Cardiac septum (tissue), 1 donor: Measurements from ENCODE around the gene RPL19. TPM values are rescaled to one million over a fixed set of nuclear protein-coding genes. Genes with fewer than 3 reads are reported as not detected.

Experiments used
- DNase-seq: peaks from one replicate; pipeline ENCODE4 v3.0.0-alpha.2; 2020; ENCODE audit warnings: low spot score
- intact Hi-C: fragments of 100-400 bp; cut with DNase I; formaldehyde crosslinking; loops from one replicate; pipeline ENCODE4 v1.14.0; 2022
- total RNA-seq: library from RNA; stranded (reverse); fragmentation: NEBNext Ultra II Directional; extraction: Animal tissue kit (Norgen Biotek cat#: 25700); gene quantifications from one replicate; pipeline ENCODE4 v1.2.1, GENCODE V29; 2021
- donor health status: DM: no; HTN: no; CAD: no.

RPL19 gene
- total RNA-seq, 1 donor from 2014 or later, result 753 TPM

DNA sequence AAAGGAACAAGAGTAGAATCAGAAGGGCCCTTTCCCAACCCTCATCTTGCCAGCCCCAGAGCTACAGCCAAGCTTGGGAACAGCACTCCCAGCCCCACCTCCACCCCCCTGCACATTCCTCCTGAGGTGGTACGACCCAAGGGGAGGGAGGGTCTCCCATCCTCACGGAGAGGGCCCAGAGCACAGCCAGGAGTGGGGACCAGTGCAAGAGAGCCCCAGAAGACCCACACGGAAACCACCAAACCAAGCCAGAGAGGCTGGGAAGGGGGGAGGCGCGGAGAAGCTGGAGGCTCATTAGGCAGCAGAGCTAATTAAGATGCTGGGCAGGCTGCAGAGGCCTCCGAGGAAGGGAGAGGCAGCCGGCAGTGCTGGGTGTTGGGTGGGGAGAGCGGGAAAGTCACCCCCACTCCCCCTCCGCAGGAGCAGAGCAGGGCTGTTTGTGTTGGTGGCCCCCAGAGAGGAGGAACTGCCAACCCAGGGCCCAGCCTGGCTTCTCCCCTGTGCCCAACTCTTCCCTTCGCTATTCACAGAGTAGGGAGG is 5.0 kb upstream of the RPL19 start:
- DNase-seq, result no peak
- intact Hi-C loops, result no loop called here

DNA sequence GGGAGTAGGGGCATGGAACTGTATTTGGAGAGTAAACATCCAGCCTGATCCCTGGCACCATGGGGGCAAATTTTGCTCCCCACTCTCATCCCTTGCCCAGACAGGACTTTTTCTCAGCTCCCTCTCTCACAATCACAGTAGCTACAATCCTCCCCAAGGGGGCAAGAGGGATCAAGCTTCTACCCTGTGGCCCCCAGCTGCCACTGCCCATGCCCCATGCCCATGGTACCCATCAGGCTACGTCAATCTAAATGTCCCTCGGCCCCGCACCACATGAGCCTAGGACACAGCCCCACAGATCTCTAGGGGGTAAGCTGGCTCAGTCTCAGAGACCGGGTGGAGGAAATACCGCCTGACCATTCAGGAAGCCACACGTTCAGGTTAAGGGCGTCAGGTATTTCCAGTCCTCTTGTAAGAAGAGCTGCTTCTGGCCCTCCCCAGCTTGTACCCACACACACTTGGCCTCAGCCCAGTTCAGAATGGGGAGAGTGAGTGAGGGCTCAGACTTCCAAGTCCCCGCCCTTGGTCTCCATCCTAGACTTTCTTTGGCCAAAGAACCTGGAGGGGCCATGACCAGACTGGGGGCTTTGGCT is 4.4 kb upstream of the RPL19 start:
- no peak for DNase-seq
- intact Hi-C loops, result no loop called here

DNA sequence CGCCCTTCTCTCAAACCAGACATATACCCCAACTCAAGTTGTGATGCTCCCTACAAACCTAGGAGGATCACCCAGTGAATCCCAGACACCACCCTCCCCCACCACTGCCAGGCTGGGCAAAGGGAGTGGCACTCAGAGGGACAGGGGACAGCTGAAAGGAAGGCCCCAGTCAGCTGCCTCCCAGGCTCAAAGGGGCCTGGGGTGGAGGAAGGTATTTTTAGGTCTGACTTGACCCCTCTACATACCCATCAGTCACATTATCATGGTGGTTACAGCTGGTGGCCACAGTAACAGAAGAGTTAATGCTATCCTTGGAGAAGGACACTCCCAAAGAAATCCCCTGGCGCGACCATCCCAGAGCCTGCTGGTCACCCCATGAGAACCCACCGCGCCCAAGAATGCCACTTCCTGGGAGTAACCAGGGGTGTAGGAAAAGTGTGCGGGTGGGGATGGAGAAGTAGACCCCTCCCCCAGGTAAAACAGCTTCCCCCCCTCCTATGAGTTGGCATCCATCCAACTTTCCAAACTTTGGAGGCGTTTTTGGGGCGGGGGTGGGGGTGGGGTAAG is 3.8 kb upstream of the RPL19 start:
- intact Hi-C loops, result no loop called here
- DNase-seq, result no peak

DNA sequence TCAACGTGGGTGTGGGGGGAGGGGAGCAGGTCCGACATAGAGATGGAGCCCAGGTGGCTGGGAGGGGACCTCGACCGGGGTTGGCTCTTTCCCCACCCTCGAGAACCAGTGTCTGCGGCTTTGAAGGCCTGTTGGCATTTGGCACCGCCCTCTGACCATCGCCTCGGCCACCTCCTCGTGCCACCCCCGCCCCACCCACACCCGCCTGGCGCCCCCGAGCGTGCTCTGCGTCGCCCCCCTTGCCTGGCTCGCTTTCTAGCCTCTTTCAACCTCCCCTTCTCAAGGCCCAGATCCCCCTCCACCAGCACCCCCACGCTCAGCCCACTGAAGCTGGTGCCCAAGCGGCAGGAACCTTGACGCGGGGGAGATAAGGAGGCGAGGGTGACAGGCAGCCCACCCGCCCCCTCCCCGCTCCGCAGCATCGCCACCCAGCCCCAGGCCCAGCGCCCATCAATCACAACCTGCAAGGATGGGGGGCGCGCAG is 3.2 kb upstream of the RPL19 start:
- no peak for DNase-seq
- intact Hi-C loops, result no loop called here

DNA sequence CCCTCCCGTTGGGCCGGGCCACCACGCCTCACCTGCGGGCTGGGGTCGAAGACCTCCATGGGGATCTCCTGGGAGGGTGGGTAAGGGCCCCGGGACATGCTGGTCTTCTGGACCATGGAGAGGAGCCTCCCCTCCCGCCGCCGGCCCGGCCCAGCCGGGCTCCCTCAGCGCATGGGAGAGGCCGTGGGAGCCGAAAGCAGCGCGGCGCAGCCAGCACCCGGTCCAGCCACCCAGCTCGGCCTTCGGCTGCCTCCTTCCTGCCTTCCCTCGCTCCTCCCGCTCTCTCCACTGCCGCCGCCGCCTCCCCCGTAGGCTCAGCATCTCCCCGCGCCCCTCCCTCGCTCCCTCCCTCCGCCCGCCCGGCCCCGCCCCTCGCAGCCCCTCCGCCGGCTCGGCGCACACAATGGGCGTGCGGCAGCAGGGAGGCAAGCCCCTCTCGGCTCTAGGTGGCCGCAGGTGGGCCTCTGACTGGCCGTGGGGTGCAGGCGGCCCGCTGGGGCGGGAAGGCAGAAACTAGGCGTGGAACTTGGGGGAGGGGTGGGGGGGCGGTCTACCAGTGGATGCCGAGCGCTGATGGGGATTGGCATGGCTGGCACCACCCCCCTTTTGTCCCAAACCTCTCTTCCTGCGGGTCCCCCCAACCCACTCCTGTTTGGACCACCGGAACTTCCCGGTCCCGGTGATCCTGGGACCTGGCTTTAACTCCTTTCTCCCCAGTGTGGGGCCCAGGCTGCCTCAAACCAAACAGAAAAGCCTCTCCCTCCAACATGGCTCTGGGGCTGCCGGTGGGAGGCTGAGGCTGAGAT is 2.5 kb upstream of the RPL19 start, which contains the start of gene CACNB1:
TSS of gene CACNB1 (minus strand) at position 290 of the 806 bp plus-strand sequence. CDS start at position 116, 174 bp downstream.
- peak; percentile 84 for DNase-seq
- intact Hi-C loops, result no loop called here

DNA sequence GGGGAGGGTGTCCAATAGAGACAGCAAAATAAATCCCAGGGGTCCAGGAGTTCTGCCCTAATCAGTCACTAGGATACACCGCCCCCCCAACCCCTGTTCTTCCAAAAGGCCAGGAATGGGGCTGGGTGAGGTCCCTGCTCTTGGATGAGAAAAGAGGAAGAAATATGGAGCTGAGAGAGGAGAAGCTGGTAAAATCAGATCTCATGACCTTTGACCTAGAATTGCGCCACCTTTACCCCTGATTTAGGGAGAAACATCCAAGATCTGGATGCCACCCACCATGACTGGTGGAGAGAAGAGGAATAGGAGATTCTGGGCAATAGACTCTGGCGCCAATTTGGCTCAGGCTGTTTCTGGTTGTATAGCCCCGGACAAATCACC is 1.9 kb upstream of the RPL19 start:
- no peak for DNase-seq
- intact Hi-C loops, result no loop called here

DNA sequence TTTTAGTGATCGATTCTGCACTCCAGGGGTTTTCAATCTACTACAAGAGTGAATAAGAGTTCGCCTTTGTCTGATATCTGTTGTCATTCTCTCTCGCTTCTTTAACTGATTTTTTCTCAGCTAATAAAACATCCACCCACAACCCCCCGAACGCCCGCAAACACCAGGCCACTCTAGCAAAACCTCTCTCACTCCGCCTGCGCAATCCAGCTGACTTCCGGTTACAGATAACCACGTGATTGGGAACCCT is 338 bp upstream of the RPL19 start:
- intact Hi-C loops, result no loop called here
- DNase-seq, result peak; percentile 95

DNA sequence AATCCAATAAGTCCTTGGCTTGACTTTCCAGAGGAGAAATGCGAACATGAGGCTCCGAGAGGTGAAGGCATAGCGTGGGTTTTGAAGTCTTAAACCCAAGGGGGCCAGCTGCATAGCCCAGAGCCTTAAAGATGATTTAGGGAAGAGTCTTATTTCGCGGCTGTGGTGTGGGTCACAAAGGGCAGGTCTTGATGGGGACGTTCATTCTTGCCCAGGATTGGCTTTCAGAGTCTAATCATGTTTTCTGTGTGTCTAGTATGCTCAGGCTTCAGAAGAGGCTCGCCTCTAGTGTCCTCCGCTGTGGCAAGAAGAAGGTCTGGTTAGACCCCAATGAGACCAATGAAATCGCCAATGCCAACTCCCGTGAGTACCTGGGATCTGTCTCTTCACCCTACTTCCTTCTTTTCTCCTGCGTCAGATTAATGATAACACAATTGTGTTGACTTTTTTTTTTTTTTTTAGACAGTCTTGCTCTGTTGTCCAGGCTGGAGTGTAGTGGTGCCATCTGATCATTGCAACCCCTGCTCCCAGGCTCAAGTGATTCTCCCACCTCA is 951 bp downstream of the RPL19 start:
- intact Hi-C loops, result no loop called here
- DNase-seq, result no peak

DNA sequence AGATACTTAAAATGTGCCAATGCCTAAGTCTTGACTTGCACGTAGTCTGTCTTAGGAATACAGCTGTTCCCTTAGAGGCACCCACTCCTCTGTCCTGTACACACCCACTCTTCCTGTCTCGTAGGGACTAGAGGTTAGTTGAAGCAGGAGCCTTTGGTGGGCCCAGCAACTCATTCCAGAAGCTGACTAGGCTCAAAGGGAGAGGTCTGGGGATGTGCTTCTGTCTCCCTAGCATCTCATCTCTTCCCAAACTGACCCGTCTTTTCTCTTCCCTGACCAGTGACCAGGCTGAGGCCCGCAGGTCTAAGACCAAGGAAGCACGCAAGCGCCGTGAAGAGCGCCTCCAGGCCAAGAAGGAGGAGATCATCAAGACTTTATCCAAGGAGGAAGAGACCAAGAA is 4.2 kb downstream of the RPL19 start:
- DNase-seq, result no peak
- intact Hi-C loops, result no loop called here

DNA sequence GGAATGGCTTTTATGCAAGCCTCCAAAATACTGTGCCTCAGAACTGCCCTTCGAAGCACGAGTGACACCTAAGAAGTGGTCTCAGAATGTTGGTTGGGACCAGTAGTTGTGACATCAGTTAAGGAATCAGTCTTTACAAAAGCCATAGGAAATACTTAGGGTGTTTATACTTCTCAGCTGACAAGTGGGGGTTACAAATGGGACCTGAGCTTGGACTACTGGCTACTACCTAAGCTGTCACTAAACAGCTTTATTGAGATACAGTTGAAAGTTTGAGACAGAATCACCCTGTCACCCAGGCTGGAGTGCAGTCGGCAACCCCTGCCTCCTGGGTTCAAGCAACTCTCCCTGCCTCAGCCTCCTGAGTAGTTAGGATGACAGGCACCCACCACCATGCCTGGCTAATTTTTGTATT is 5.0 kb downstream of the RPL19 start:
- DNase-seq, result no peak
- intact Hi-C loops, result loop anchor here (5.0 kb wide), 1 partner anchor 37 kb away; no protein-coding TSS in a partner anchor

DNA sequence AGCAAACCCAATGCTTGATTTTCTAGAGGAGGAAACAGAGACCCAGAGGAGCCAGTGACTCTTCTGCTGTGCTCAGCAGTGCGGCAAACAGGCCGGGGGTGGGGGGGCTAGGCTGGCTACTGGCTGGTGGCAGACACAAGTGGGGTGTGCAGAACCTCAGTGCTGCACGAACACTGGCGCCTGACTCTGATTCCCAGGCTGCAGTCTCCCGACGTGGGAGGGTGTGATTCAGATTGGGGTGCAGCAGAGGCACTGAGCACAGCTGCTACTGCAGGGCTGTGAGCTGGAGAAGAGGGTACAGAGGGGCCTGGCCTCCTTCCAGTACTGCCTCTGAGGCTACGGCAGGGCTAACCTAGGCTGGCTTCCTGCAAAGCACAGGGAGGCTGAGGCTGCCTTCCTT is 8.1 kb downstream of the RPL19 start:
- intact Hi-C loops, result loop anchor here (5.0 kb wide), 1 partner anchor 34 kb away; no protein-coding TSS in a partner anchor
- no peak for DNase-seq

DNA sequence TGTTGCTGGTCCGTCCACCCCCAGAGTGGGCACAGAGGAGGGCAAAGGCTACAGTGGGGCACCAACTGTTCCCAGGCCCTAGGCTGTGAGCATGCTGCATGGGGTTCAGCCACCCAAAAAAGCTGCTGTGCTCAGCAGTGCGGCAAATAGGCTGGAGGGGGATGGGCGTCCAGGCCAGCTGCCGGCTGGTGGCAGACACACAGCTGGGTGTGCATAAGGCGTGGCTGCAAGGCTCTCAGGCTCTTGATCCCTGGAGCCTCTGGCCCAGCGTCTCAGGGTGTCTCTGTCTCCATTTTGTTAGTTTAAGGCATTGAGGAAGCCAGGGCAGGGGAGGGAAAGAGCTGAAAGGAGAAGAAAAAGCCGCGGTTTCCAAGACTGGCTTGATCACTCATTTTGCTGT is 8.8 kb downstream of the RPL19 start:
- intact Hi-C loops, result loop anchor here (5.0 kb wide), 1 partner anchor 33 kb away; no protein-coding TSS in a partner anchor
- DNase-seq, result no peak

DNA sequence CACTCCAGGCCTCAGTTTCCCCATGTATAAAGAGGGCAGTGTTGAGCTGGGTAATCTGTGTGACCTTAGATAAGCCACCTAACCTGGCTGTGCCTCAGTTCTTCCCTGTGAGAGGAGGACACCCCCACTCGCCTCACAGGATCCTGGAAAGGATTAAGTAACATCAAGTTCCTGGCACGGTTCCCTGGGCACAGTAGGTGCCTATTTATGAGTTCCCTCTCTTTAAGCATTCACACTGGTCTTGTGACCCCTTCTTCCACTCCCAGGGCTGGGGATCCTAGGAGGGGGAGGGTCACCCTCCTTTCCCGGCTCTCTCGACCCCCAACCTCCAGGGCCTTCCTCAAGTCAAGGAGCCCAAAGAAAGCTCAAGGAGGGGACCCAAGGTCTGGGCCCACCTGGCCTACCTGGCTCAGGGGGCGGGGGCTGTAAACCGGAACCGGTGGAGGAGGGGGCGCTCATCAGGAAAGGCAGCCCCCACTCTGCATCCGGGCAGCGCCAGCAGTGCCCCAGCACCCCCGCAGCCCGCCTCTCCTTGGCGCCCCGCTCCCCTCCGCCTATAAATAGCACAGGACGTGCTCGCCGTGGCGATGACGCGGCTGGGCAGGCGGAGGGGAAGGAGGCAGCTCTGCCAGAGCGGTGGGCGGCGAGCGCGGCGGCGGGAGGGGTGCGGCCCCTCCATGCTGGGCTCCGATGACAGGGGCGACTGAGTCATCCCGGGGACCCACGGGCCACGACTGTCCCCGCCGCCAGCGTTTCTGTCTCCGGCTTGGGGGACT is 9.4 kb downstream of the RPL19 start:
- peak; percentile 84 for DNase-seq
- intact Hi-C loops, result loop anchor here (5.0 kb wide), 1 partner anchor 33 kb away; no protein-coding TSS in a partner anchor

DNA sequence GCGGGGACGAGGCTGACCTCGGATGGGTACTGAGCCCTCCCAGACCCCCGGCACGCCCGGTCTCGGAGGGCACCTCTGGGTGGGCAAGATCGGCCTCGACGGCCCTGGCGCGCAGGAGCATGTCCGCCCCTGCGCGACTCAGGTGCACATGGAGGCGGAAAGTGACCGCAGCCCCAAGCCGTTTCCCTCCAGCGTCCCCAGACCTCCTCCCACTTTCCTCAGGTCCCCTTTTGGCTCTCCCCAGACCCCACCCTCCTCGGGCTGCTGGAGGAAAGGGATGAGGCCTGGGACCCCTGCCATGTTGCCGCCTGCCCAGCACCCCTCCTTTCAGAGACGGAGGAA is 10.0 kb downstream of the RPL19 start:
- intact Hi-C loops, result no loop called here
- DNase-seq, result no peak

DNA sequence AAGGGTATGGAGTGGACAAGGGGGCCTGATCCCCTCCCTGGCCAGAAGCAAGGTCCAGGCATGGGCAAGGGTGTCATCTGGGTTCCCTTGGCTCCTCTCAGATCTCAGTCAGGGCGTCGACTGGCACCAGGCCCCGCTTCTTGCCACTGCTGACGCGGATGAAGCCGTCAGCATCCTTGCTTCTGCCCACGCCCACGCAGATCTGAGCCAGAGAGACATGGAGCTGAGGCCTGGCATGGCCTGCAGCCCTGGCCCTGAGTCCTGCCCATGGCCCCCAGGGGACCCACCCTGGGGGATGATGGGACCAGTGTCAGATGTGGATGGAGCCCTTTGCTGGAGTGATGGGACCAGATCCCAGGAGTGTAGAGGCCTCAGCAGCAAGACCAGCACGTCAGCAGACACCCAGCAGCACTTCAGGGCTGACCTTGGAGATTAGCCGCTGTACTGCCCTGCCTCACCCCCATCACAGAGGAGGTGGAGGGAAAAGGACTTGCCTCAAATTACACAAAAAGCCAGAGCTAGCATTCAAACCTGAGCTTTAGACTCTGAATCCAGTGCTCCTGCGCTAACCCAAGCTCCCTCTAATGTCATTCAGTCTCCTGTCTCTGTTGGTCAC is 12.2 kb downstream of the RPL19 start:
- DNase-seq, result no peak
- intact Hi-C loops, result no loop called here

DNA sequence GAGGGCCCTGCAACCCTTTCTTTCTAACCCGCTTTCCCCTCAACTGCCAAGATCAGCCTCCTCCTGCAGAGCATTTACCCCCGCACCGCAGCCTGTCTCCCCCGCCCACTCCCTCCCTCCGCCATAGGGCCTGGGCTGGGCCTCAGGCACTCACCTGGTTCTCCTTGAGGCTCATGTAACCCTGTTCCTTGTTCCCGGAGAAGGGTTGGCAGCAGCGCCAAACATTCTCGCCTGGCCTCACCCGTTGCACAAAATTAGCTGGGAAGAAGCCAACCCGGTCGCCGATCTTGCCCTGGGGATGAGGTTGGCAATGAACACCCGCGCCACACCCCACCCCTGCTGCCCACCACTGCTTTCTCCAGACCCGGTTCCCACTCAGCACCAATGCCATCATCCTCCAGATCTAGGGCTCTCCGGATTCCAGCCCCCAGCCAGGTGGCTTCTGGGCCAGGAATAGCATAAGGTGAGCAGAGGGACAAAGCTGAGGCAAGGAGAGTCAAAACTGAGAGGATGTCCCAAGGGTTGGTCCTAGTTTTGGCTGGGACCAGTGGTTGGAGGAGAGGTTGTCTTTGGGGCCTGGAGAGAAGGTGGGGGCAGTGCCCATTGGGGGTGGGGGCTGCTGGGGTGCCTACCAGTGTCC is 12.9 kb downstream of the RPL19 start:
- DNase-seq, result no peak
- intact Hi-C loops, result no loop called here

DNA sequence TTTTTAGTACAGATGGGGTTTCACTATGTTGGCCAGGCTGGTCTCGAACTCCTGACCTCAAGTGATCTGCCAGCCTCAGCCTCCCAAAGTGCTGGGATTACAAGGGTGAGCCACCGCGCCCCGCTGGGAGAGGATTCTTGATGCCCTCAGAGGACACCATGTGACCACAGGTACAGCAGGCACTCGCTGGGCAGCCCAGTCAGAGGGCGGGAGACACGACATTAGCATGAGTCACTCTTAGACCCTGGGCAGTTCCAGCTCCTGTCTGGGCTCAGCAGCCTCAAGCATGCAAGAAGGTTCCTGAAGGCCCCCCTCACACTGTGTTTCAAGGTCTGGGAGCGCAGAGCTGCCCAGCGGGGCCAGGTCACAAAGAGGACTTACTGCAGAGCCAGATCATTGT is 13.8 kb downstream of the RPL19 start:
- DNase-seq, result no peak
- intact Hi-C loops, result no loop called here

DNA sequence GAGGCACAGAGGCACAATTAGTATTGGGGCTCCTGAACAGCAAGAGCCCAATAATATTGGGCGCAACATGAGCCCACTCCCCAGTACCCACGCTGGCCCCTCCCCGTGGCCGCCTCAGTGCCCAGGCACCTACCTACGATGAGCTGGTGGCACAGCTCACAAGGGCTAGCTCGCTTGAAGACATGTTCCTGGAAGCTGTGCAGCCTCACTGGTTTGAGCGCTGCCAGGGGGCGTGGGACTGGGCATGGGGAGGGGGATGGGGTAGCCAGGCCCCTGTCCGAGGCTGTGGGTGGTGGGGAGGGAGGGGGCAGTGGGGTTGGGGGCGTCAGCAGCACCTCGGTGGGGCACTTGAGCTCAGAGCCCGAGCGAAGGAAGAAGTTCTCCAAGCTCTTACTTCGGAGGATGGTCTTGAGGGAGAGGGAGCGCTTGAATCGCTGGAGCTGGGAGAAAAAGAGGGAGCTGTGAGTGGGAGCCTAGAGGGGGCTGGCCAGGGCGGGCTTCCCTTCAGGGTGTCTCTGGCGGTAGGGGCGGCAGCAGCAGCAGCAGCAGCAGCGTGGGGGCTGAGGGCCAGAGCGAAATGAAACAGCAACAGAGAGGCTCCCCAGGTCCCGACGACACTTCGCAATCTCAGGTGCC is 17.8 kb downstream of the RPL19 start:
- intact Hi-C loops, result no loop called here
- DNase-seq, result no peak
